ENCODE results near the gene PARN.
"Not testable (repeated sequence)": the region's sequence is repeated elsewhere in the genome, so short reads cannot be mapped to it uniquely, and the experiment has no call there.

- TF ChIP-seq CTCF, EZH2phosphoT487 (IDR thresholded peaks at IDR 0.05; ENCODE audit: low read length): not testable (repeated sequence)
Observed at GRCh38 chr16:14544846-14545245, 85.2 kb downstream of the PARN start.

Measured in MM.1S (cell line).